Measurements from ENCODE around the gene WDHD1.
"Not testable (repeated sequence)": the region's sequence is repeated elsewhere in the genome, so short reads cannot be mapped to it uniquely, and the experiment has no call there.

WDHD1 gene

GRCh38 chr14:54922598-54922997 lies 104.3 kb downstream of the WDHD1 start:
- no peaks in the 10 kb centered on the region for H3K27me3 ChIP-seq (ENCODE audit: insufficient read depth, low read depth, severe bottlenecking)
- H3K9me3 ChIP-seq (ENCODE audit: severe bottlenecking) = no peaks in the 10 kb centered on the region
- no peak for TF ChIP-seq CTCF (IDR thresholded peaks at IDR 0.05; ENCODE audit: low read depth, low read length)
- H3K4me3 ChIP-seq (ENCODE audit: low read depth, low read length) = no peak overlapping the region
- no peaks in the 10 kb centered on the region for H3K36me3 ChIP-seq
- H3K27ac ChIP-seq = no peak overlapping the region
- DNase-seq = no peak

GRCh38 chr14:54920052-54920451 lies 106.8 kb downstream of the WDHD1 start:
- TF ChIP-seq CTCF (IDR thresholded peaks at IDR 0.05; ENCODE audit: low read depth, low read length) = no peak
- no peaks in the 10 kb centered on the region for H3K27me3 ChIP-seq (ENCODE audit: insufficient read depth, low read depth, severe bottlenecking)
- no peak overlapping the region for H3K27ac ChIP-seq
- no peaks in the 10 kb centered on the region for H3K9me3 ChIP-seq (ENCODE audit: severe bottlenecking)
- H3K36me3 ChIP-seq = no peaks in the 10 kb centered on the region
- no peak for DNase-seq
- no peak overlapping the region for H3K4me3 ChIP-seq (ENCODE audit: low read depth, low read length)

GRCh38 chr14:54919330-54919729 lies 107.6 kb downstream of the WDHD1 start:
- Histone ChIP-seq H3K27ac (no peak overlapping the region), H3K9me3 (ENCODE audit: severe bottlenecking) (no peaks in the 10 kb centered on the region), H3K27me3 (ENCODE audit: insufficient read depth, low read depth, severe bottlenecking) (no peaks in the 10 kb centered on the region), H3K36me3 (no peaks in the 10 kb centered on the region), H3K4me3 (ENCODE audit: low read depth, low read length) (no peak overlapping the region)
- no peak for TF ChIP-seq CTCF (IDR thresholded peaks at IDR 0.05; ENCODE audit: low read depth, low read length)
- no peak for DNase-seq

GRCh38 chr14:54918427-54918826 lies 108.5 kb downstream of the WDHD1 start:
- Histone ChIP-seq H3K4me3 (ENCODE audit: low read depth, low read length) (no peak overlapping the region), H3K27ac (no peak overlapping the region), H3K36me3 (no peaks in the 10 kb centered on the region), H3K9me3 (ENCODE audit: severe bottlenecking) (no peaks in the 10 kb centered on the region), H3K27me3 (ENCODE audit: insufficient read depth, low read depth, severe bottlenecking) (no peaks in the 10 kb centered on the region)
- TF ChIP-seq CTCF (IDR thresholded peaks at IDR 0.05; ENCODE audit: low read depth, low read length) = no peak
- DNase-seq = no peak

- Histone ChIP-seq H3K9me3 (ENCODE audit: severe bottlenecking) (no peaks in the 10 kb centered on the region), H3K27ac (no peak overlapping the region), H3K36me3 (no peaks in the 10 kb centered on the region), H3K27me3 (ENCODE audit: insufficient read depth, low read depth, severe bottlenecking) (no peaks in the 10 kb centered on the region), H3K4me3 (ENCODE audit: low read depth, low read length) (no peak overlapping the region)
- no peak for TF ChIP-seq CTCF (IDR thresholded peaks at IDR 0.05; ENCODE audit: low read depth, low read length)
- DNase-seq = no peak
Observed at GRCh38 chr14:54916101-54916500, 110.8 kb downstream of the WDHD1 start.

GRCh38 chr14:54909817-54910558 lies 116.9 kb downstream of the WDHD1 start:
- DNase-seq = no peak
- H3K27me3 ChIP-seq (ENCODE audit: insufficient read depth, low read depth, severe bottlenecking) = no peaks in the 10 kb centered on the region
- no peak overlapping the region for H3K27ac ChIP-seq
- no peaks in the 10 kb centered on the region for H3K9me3 ChIP-seq (ENCODE audit: severe bottlenecking)
- TF ChIP-seq CTCF (IDR thresholded peaks at IDR 0.05; ENCODE audit: low read depth, low read length) = no peak
- no peaks in the 10 kb centered on the region for H3K36me3 ChIP-seq
- H3K4me3 ChIP-seq (ENCODE audit: low read depth, low read length) = no peak overlapping the region

GRCh38 chr14:54908973-54909372 lies 117.9 kb downstream of the WDHD1 start:
- H3K4me3 ChIP-seq (ENCODE audit: low read depth, low read length); H3K27ac ChIP-seq; H3K9me3 ChIP-seq (ENCODE audit: severe bottlenecking); H3K27me3 ChIP-seq (ENCODE audit: insufficient read depth, low read depth, severe bottlenecking); H3K36me3 ChIP-seq; DNase-seq: not testable (repeated sequence)

Measured in WERI-Rb-1 (cell line).